IMR-90 (cell line): Measurements from ENCODE around the gene PAX8. TPM values are rescaled to one million over a fixed set of nuclear protein-coding genes. Genes with fewer than 3 reads are reported as not detected.
"Not testable (repeated sequence)": the region's sequence is repeated elsewhere in the genome, so short reads cannot be mapped to it uniquely, and the experiment has no call there.

Source experiments
- ATAC-seq: fragments of 200-7000 bp; cut with Tn5 transposase; 2 replicates; pipeline ENCODE4 v1.9.1; 2020; ENCODE audit warnings: low read depth, mild to moderate bottlenecking, moderate library complexity
- BruUV-seq: library from RNA; stranded (reverse); fragments of 400-500 nt; replicated peaks from 2 replicates; lab custom pipeline; 2021; lab: Mats Ljungman, UMichigan
- CTCF ChIA-PET: fragments of 300-600 bp; formaldehyde crosslinking; extraction: SDS; loops from one replicate; lab custom pipeline; 2021; ENCODE audit warnings: antibody characterized with exemption; lab: Yijun Ruan, JAX
- POLR2A ChIA-PET: fragments of 300-600 bp; sonication (Branson Sonifier 250); formaldehyde crosslinking; loops from one replicate; lab custom pipeline; 2022; ENCODE audit warnings: antibody characterized with exemption; ENCODE audit not compliant: unreplicated experiment; lab: Charles Lee
- DNase-seq: peaks from one replicate; pipeline ENCODE4 v3.0.0; 2013
- H2AFZ ChIP-seq: replicated peaks from 2 replicates; pipeline ENCODE3; 2013; ENCODE audit warnings: low read length, mild to moderate bottlenecking; ENCODE audit not compliant: poor library complexity
- H2AK5ac ChIP-seq: 2 replicates; pipeline ENCODE4 v1.6.1; 2013; ENCODE audit warnings: low read depth, low read length, inconsistent platforms
- H2AK9ac ChIP-seq: replicated peaks from 2 replicates; pipeline ENCODE3; 2013; ENCODE audit warnings: mild to moderate bottlenecking, low read depth, low read length, moderate library complexity; ENCODE audit not compliant: poor library complexity
- H2BK120ac ChIP-seq: 2 replicates; pipeline ENCODE4 v1.6.1; 2013; ENCODE audit warnings: low read depth, low read length, inconsistent platforms
- H2BK15ac ChIP-seq: 3 replicates; pipeline ENCODE4 v1.6.1; 2013; ENCODE audit warnings: low read depth, low read length, inconsistent platforms
- H2BK20ac ChIP-seq: 2 replicates; pipeline ENCODE4 v1.6.1; 2013; ENCODE audit warnings: low read depth, mild to moderate bottlenecking, inconsistent platforms, low read length, moderate library complexity
- H2BK5ac ChIP-seq: 2 replicates; pipeline ENCODE4 v1.6.1; 2013; ENCODE audit warnings: mild to moderate bottlenecking, low read depth, low read length, inconsistent platforms; ENCODE audit not compliant: poor library complexity, severe bottlenecking
- H3K14ac ChIP-seq: replicated peaks from 2 replicates; pipeline ENCODE4 v1.6.1; 2013; ENCODE audit warnings: low read depth, low read length, inconsistent platforms
- H3K18ac ChIP-seq: 2 replicates; pipeline ENCODE4 v1.6.1; 2013; ENCODE audit warnings: low read depth, low read length, control low read depth
- H3K23ac ChIP-seq: 2 replicates; pipeline ENCODE4 v1.6.1; 2013; ENCODE audit warnings: low read depth, low read length, inconsistent platforms
- H3K27ac ChIP-seq: 2 replicates; pipeline ENCODE4 v1.5.1; 2013; ENCODE audit warnings: mild to moderate bottlenecking, control low read depth, low read length; ENCODE audit not compliant: insufficient read depth
- H3K27me3 ChIP-seq: 2 replicates; pipeline ENCODE4 v1.6.1; 2013; ENCODE audit warnings: low read length; ENCODE audit not compliant: control insufficient read depth, insufficient read depth
- H3K36me3 ChIP-seq: 2 replicates; pipeline ENCODE4 v1.6.1; 2013; ENCODE audit warnings: low read length, mixed read lengths; ENCODE audit not compliant: control insufficient read depth, insufficient read depth
- H3K4ac ChIP-seq: 2 replicates; pipeline ENCODE4 v1.6.1; 2013; ENCODE audit warnings: low read depth, low read length, inconsistent platforms
- H3K4me1 ChIP-seq: 2 replicates; pipeline ENCODE4 v1.6.1; 2013; ENCODE audit warnings: low read length, mixed read lengths; ENCODE audit not compliant: control insufficient read depth, insufficient read depth
- H3K4me2 ChIP-seq: 2 replicates; pipeline ENCODE4 v1.6.1; 2013; ENCODE audit warnings: low read depth, mild to moderate bottlenecking, control low read depth, low read length, moderate library complexity
- H3K4me3 ChIP-seq: 2 replicates; pipeline ENCODE4 v1.5.1; 2013; ENCODE audit warnings: low read depth, mild to moderate bottlenecking, control low read depth, low read length, moderate library complexity; ENCODE audit not compliant: insufficient read depth
- H3K56ac ChIP-seq: 2 replicates; pipeline ENCODE4 v1.6.1; 2013; ENCODE audit warnings: low read length, inconsistent platforms; ENCODE audit not compliant: insufficient read depth; ENCODE audit errors: extremely low read depth
- H3K79me1 ChIP-seq, 2 experiments: 2 replicates each; pipeline ENCODE4 v1.6.1; 2013; ENCODE audit warnings: low read length in 2 of 2, inconsistent platforms in 1 of 2, low read depth in 1 of 2
- H3K9ac ChIP-seq: 2 replicates; pipeline ENCODE4 v1.6.1; 2013; ENCODE audit warnings: low read depth, low read length, control low read depth
- H3K9me1 ChIP-seq: 2 replicates; pipeline ENCODE4 v1.6.1; 2013; ENCODE audit warnings: low read length, inconsistent platforms; ENCODE audit not compliant: insufficient read depth
- H3K9me3 ChIP-seq: 2 replicates; pipeline ENCODE4 v1.6.1; 2013; ENCODE audit warnings: low read length; ENCODE audit not compliant: control insufficient read depth, insufficient read depth
- H4K20me1 ChIP-seq: 2 replicates; pipeline ENCODE4 v1.6.1; 2013; ENCODE audit warnings: low read length, inconsistent platforms; ENCODE audit not compliant: insufficient read depth
- H4K5ac ChIP-seq: 2 replicates; pipeline ENCODE4 v1.6.1; 2013; ENCODE audit warnings: mild to moderate bottlenecking, low read depth, low read length, control low read depth
- H4K8ac ChIP-seq, 2 experiments: 2 replicates each; pipeline ENCODE4 v1.6.1; 2013; ENCODE audit warnings: low read depth in 2 of 2, low read length in 2 of 2, control low read depth in 1 of 2, inconsistent platforms in 1 of 2
- H4K91ac ChIP-seq: 2 replicates; pipeline ENCODE4 v1.6.1; 2013; ENCODE audit warnings: low read depth, low read length, inconsistent platforms; ENCODE audit not compliant: insufficient read depth
- POLR2A ChIP-seq: IDR thresholded peaks from 2 replicates; pipeline ENCODE4 v1.6.1; 2012; ENCODE audit warnings: mild to moderate bottlenecking, low read depth, low read length
- WGBS, 2 experiments: methylation state at CpG; one replicate each; pipeline versions ENCODE4 v1.1.5 to v1.1.7; 2013; ENCODE audit warnings: missing lambda C conversion rate in 2 of 2; ENCODE audit not compliant: insufficient read length in 1 of 2; ENCODE audit errors: extremely low coverage in 2 of 2; 5-methylcytosine and 5-hydroxymethylcytosine counted together
- dilution Hi-C: fragments of 300-500 bp; cut with HindIII; formaldehyde crosslinking; loops from one replicate; pipeline ENCODE4 v1.14.3; 2018; ENCODE audit warnings: low sequenced_read_pairs; ENCODE audit not compliant: unreplicated experiment
- in situ Hi-C: fragments of 300-500 bp; cut with MboI; formaldehyde crosslinking; loops from 3 replicates; pipeline ENCODE4 v1.14.3; 2019; ENCODE audit warnings: low sequenced_read_pairs, inconsistent platforms, mixed read lengths
- intact Hi-C: fragments of 100-400 bp; cut with micrococcal nuclease; formaldehyde crosslinking; loops from 2 replicates; pipeline ENCODE4 v1.10.0; 2022
- polyA plus RNA-seq, 3 experiments: library from polyadenylated mRNA; depleted of rRNA; stranded (reverse); fragments of >200 nt; gene quantifications; 2 replicates each; pipeline ENCODE4 v1.2.3, GENCODE V29; 2012; ENCODE audit warnings: low replicate concordance in 1 of 3
- total RNA-seq: library from RNA; depleted of rRNA; stranded (reverse); fragments of >200 nt; gene quantifications from 2 replicates; pipeline ENCODE4 v1.2.3, GENCODE V29; 2012

Gene PAX8
- total and polyA plus RNA-seq, 2 of the 4 experiments (the other 2 are of a cell fraction), result 0.18 to 1.5 TPM

GRCh38 chr2:113235347-113236226, 43.1 kb downstream of the PAX8 start:
- BruUV-seq, H2BK15ac ChIP-seq, H3K27me3 ChIP-seq, in situ Hi-C loops, H3K36me3 ChIP-seq, H3K4me1 ChIP-seq, H2BK20ac ChIP-seq, H4K20me1 ChIP-seq, H2AK5ac ChIP-seq, H3K9me3 ChIP-seq, dilution Hi-C loops, intact Hi-C loops, H3K23ac ChIP-seq, H3K9me1 ChIP-seq, H3K79me1 ChIP-seq, H3K56ac ChIP-seq, H2BK120ac ChIP-seq: not testable (repeated sequence)
- ATAC-seq (peak; percentile 74), DNase-seq (peak; percentile 65)
- Histone ChIP-seq H4K8ac (peak overlapping the region in 1 of 2 experiments; percentile 28; a peak in 1 of 4 replicates), H3K14ac (peak overlapping the region; percentile 63; the same call in 1 of the 2 replicates), H2AK9ac (peak overlapping the region; percentile 94), H3K4me3 (peak overlapping the region; percentile 71), H3K27ac (peak overlapping the region; percentile 83), H4K5ac (peak overlapping the region; percentile 57), H2BK5ac (peak overlapping the region; percentile 96), H3K9ac (peak overlapping the region; percentile 83), H3K4ac (peak overlapping the region; percentile 62; the same call in 1 of the 2 replicates), H4K91ac (peak overlapping the region; percentile 43; the same call in 1 of the 2 replicates), H3K4me2 (peak overlapping the region; percentile 57), H2AFZ (peak overlapping the region; percentile 79), H3K18ac (peak overlapping the region; percentile 42)
- ChIA-PET CTCF (interaction anchor here (1.4 kb wide), 1 partner anchor 31 kb away, joined by 3 read pairs; no protein-coding TSS in a partner anchor), POLR2A (interaction anchor here (0.6 kb wide), 1 partner anchor 27 kb away, joined by 3 read pairs; no protein-coding TSS in a partner anchor)
- TF ChIP-seq POLR2A, result peak; percentile 59; the same call in 1 of the 2 replicates
- WGBS, 2 experiments, result 85% methylated on average over 25 of the region's 74 CpGs; no CpG with 5 or more reads in 1 of the 2 experiments
